ENCODE results near the gene BCL10.

The BCL10 gene

DNA sequence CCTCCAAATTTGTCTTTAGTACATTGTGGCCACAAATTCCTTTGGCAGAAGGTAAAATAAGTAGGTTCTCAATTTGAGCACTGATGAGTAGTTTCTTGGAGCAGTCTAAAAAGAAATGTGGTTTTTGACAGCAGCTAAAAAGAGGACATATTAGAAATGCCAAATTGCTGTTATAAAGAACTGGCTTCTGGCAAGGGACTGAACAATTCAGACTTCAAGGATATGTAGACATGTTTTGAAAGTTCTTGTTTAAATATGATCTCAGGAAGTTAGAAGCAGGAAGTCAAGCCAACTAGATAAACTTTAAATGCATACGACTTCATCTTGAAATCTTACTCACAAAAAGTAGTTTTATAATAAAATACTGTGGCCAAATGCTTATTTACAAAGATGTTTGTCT lies 35.8 kb downstream of the BCL10 start:
- H3K27me3 ChIP-seq (ENCODE audit: control insufficient read depth, insufficient read depth, low read length), result no peaks in the 10 kb centered on the region
- peak overlapping the region; percentile 21 for H3K27ac ChIP-seq (ENCODE audit: low read depth, low read length)
- H3K9me3 ChIP-seq (ENCODE audit: control insufficient read depth, insufficient read depth, low read length), result no peaks in the 10 kb centered on the region
- no peak overlapping the region for H3K9ac ChIP-seq (ENCODE audit: low read depth, low read length)
- H3K36me3 ChIP-seq (ENCODE audit: control insufficient read depth, insufficient read depth, low read length), result no peaks in the 10 kb centered on the region
- H3K4me1 ChIP-seq (ENCODE audit: control insufficient read depth, insufficient read depth, low read length), result peaks cover 20% of the 10 kb centered on the region
- H3K4me3 ChIP-seq (ENCODE audit: low read depth, low read length), result no peak overlapping the region

DNA sequence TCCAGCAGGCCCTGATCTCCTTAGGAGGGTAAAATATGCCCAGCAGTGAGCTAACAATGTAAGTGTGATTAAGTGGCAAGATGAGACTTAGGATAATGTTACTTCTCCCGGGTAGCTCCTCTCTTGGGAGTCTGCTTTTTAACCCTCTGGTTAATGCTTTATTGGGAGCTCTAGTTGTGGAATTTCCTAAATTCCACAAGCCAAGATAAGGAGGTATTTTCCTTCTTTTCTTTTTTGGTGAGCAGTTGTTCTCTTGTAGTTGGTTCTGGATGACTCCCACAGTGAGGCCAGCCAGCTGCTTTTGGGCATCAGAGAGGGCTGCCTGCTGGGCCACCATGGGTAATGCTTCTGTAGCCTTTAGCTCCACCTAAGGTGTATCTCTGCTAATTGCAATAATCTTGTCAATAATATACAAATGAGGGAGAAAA lies 36.2 kb downstream of the BCL10 start:
- Histone ChIP-seq H3K36me3 (ENCODE audit: control insufficient read depth, insufficient read depth, low read length) (no peaks in the 10 kb centered on the region), H3K4me3 (ENCODE audit: low read depth, low read length) (no peak overlapping the region), H3K27ac (ENCODE audit: low read depth, low read length) (peak overlapping the region; percentile 21), H3K27me3 (ENCODE audit: control insufficient read depth, insufficient read depth, low read length) (no peaks in the 10 kb centered on the region), H3K9me3 (ENCODE audit: control insufficient read depth, insufficient read depth, low read length) (no peaks in the 10 kb centered on the region), H3K4me1 (ENCODE audit: control insufficient read depth, insufficient read depth, low read length) (peaks cover 20% of the 10 kb centered on the region), H3K9ac (ENCODE audit: low read depth, low read length) (no peak overlapping the region)

DNA sequence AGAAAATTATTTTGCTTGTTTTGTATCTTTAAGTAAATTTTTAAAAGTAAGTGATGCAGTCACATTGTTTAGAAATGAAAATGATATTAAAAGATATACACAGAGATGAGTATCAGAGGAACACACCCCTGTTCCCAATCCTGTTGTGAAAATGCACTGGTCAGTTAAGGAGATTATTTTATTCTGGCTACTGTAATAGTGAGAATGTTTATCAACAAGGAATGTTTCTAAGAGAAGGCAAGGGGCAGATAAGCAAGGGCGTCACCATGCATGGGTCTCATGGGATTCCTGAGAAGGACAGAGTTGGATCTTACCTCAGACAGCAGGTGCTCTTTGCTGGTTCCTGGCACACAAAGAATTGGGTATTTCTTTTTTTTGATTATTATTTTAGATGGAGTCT lies 38.8 kb downstream of the BCL10 start:
- H3K4me1 ChIP-seq (ENCODE audit: control insufficient read depth, insufficient read depth, low read length), result 0 out of 2 replicates have a peak, but pooled peaks cover 4% of the 10 kb centered on the region
- H3K27me3 ChIP-seq (ENCODE audit: control insufficient read depth, insufficient read depth, low read length), result no peaks in the 10 kb centered on the region
- H3K9me3 ChIP-seq (ENCODE audit: control insufficient read depth, insufficient read depth, low read length), result no peaks in the 10 kb centered on the region
- H3K4me3 ChIP-seq (ENCODE audit: low read depth, low read length), result no peak overlapping the region
- H3K9ac ChIP-seq (ENCODE audit: low read depth, low read length), result no peak overlapping the region
- H3K27ac ChIP-seq (ENCODE audit: low read depth, low read length), result no peak overlapping the region
- H3K36me3 ChIP-seq (ENCODE audit: control insufficient read depth, insufficient read depth, low read length), result no peaks in the 10 kb centered on the region

DNA sequence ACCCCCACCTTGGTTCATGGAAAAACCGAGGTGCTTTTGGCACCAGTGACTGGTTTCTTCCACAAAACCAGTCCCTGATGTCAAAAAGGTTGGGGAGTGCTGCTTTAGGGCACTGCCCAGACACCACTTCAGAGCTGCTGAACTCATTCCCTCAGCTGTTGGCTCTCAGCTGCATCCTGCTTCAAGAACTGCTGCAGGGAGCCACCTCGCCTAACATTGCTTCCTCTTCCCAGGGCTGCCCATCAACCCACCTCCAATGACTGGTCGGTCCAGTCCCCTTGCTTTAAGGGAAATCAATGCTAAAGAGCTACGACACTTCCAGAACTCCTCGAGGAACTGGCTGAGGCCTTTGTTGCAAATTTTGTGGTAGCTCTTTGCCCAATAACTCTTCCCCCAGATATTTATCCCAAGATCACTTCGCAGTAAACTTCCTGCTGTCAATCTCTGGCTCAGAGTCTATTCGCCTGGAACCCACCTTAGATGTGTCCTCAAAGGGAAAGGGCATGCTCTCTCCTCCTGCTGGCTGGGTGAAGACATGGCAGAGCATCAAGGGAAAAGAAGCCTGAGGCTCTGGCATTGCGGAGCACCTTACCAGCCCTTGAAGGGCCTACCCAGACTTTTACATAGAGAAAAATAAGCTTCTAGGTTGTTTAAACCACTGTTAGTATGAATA lies 46.0 kb downstream of the BCL10 start:
- H3K4me3 ChIP-seq (ENCODE audit: low read depth, low read length), result no peak overlapping the region
- H3K4me1 ChIP-seq (ENCODE audit: control insufficient read depth, insufficient read depth, low read length), result peaks cover 10% of the 10 kb centered on the region
- no peaks in the 10 kb centered on the region for H3K9me3 ChIP-seq (ENCODE audit: control insufficient read depth, insufficient read depth, low read length)
- no peaks in the 10 kb centered on the region for H3K36me3 ChIP-seq (ENCODE audit: control insufficient read depth, insufficient read depth, low read length)
- H3K27me3 ChIP-seq (ENCODE audit: control insufficient read depth, insufficient read depth, low read length), result no peaks in the 10 kb centered on the region
- H3K27ac ChIP-seq (ENCODE audit: low read depth, low read length), result no peak overlapping the region
- H3K9ac ChIP-seq (ENCODE audit: low read depth, low read length), result no peak overlapping the region

DNA sequence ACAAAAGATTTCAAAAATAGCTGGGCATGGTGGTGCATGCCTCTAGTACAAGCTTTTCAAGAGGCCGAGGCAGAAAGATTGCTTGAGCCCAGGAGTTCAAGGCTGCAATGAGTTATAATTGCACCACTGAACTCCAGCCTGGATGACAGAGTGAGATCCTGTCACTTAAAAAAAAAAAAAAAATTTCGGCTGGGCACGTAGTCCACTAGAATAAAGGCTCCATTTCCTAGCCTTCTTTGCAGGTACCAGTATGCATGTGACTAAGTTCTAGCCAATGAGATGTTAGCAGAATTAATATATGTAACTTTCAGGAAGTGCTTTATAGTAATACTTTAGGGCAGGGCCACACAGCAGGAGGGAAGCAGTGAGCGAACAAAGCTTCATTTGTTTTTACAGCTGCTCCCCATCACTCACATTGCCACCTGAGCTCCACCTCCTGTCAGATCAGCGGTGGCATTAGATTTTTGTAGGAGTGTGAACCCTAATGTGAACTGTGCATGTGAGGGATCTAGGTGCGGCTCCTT lies 46.8 kb downstream of the BCL10 start:
- no peaks in the 10 kb centered on the region for H3K27me3 ChIP-seq (ENCODE audit: control insufficient read depth, insufficient read depth, low read length)
- peaks cover 17% of the 10 kb centered on the region for H3K4me1 ChIP-seq (ENCODE audit: control insufficient read depth, insufficient read depth, low read length)
- no peak overlapping the region for H3K27ac ChIP-seq (ENCODE audit: low read depth, low read length)
- no peak overlapping the region for H3K9ac ChIP-seq (ENCODE audit: low read depth, low read length)
- no peak overlapping the region for H3K4me3 ChIP-seq (ENCODE audit: low read depth, low read length)
- no peaks in the 10 kb centered on the region for H3K9me3 ChIP-seq (ENCODE audit: control insufficient read depth, insufficient read depth, low read length)
- H3K36me3 ChIP-seq (ENCODE audit: control insufficient read depth, insufficient read depth, low read length), result no peaks in the 10 kb centered on the region

DNA sequence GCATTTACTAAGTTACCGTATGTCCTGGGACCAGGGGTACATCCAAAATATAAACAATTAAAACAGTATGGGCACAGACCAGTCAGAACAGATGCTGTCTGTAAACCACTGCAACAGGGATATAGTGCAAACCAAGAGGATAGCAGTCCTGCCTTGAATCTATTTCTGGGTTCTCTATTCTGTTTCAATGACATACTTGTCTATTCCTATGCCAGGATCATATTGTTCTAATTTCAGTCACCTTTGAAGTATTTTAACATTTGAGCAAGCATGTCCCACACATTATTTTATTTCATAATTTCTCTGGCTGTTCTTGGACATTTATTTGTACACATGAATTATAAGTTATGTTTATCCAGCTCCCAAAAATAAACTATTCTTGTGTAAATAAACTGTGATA lies 47.5 kb downstream of the BCL10 start:
- Histone ChIP-seq H3K36me3 (ENCODE audit: control insufficient read depth, insufficient read depth, low read length) (no peaks in the 10 kb centered on the region), H3K27me3 (ENCODE audit: control insufficient read depth, insufficient read depth, low read length) (no peaks in the 10 kb centered on the region), H3K4me3 (ENCODE audit: low read depth, low read length) (no peak overlapping the region), H3K9ac (ENCODE audit: low read depth, low read length) (no peak overlapping the region), H3K9me3 (ENCODE audit: control insufficient read depth, insufficient read depth, low read length) (no peaks in the 10 kb centered on the region), H3K27ac (ENCODE audit: low read depth, low read length) (no peak overlapping the region), H3K4me1 (ENCODE audit: control insufficient read depth, insufficient read depth, low read length) (peaks cover 24% of the 10 kb centered on the region)

DNA sequence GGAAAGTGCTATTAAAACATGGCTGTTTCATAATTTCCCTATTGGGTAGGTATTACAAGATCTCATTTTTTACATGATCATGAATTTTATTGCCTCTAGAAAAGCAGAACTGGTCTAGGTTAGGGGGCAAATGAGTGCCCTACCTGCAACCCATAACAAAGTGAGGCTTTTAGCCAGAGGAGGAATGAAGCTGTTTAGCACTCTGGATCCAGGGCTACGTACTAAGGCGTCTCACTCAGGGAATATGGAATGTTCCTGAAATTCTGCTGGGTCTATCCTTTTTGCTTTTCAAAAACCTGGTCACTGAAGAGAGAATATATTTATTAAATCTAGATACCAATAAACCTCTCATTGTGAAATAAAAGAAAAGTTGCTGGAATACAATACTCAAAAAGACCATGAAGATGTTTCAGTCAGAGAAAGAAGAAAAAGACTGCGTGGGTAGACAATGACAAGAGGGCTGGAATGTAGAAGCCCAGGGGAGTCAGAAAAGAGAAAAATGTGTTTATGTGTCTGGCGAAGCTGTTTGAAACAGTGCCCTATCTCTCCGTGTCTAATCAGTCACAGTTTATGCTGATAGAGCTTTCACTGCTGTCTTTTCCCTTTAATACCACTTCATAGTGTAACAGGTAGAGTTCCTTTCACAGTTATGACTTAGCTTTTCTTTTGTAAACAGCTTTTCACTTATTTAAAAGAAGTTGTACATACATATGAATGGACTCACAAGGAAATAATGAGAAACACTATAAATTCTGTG lies 50.6 kb downstream of the BCL10 start:
- Histone ChIP-seq H3K4me1 (ENCODE audit: control insufficient read depth, insufficient read depth, low read length) (peaks cover 26% of the 10 kb centered on the region), H3K9ac (ENCODE audit: low read depth, low read length) (peak overlapping the region; percentile 5; the same call in 1 of the 2 replicates), H3K4me3 (ENCODE audit: low read depth, low read length) (peak overlapping the region; percentile 30; the same call in 1 of the 2 replicates)

DNA sequence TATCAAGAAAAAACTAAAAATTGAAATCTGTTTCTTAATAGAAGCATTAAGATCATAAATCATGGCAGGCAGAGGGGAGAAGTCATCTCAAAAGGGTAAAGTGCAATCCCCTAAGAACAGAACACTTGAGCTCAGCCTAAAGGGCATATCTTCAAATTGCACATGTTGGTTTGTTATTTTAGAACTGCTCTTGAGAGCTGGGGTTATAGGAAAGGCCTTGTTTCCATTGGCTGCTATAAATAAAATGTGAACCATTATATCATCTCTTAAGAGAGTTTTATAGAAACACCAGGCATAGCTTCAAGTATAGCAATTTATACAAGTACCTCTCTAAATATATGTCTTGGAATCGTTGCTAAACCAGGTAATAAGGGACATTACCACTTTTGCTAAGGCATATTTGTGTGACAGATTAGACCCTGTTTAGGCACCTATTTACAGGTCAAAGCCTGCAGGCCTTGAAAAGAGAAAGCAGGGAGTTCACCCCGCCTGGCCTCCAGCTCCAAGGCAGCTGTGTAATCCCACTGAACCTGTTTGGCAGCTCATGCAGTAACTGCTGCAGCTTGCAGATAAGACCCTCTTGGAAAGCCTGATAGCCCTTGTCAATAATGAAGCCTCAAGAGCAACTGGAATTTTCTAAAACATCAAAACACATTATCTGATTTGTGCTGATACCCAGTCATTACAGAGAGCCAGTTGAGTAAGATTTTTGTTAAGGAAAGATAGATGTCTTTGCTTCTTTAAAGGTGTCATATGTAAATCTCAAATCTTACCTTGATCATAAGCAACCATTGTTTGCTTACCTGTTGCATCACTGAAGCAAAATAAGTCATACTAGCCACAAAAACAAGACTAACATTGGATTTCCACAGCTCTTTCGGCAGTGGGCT lies 51.5 kb downstream of the BCL10 start:
- H3K36me3 ChIP-seq (ENCODE audit: control insufficient read depth, insufficient read depth, low read length), result no peaks in the 10 kb centered on the region
- peak overlapping the region; percentile 73 for H3K27ac ChIP-seq (ENCODE audit: low read depth, low read length)
- H3K4me3 ChIP-seq (ENCODE audit: low read depth, low read length), result peak overlapping the region; percentile 30
- no peaks in the 10 kb centered on the region for H3K9me3 ChIP-seq (ENCODE audit: control insufficient read depth, insufficient read depth, low read length)
- no peaks in the 10 kb centered on the region for H3K27me3 ChIP-seq (ENCODE audit: control insufficient read depth, insufficient read depth, low read length)
- peaks cover 32% of the 10 kb centered on the region for H3K4me1 ChIP-seq (ENCODE audit: control insufficient read depth, insufficient read depth, low read length)
- H3K9ac ChIP-seq (ENCODE audit: low read depth, low read length), result peak overlapping the region; percentile 5; the same call in 1 of the 2 replicates

More for the DNA sequence above, 50.6 kb downstream of the BCL10 start:
- no peaks in the 10 kb centered on the region for H3K36me3 ChIP-seq (ENCODE audit: control insufficient read depth, insufficient read depth, low read length)
- H3K9me3 ChIP-seq (ENCODE audit: control insufficient read depth, insufficient read depth, low read length), result no peaks in the 10 kb centered on the region
- H3K27ac ChIP-seq (ENCODE audit: low read depth, low read length), result peak overlapping the region; percentile 73
- H3K27me3 ChIP-seq (ENCODE audit: control insufficient read depth, insufficient read depth, low read length), result no peaks in the 10 kb centered on the region

DNA sequence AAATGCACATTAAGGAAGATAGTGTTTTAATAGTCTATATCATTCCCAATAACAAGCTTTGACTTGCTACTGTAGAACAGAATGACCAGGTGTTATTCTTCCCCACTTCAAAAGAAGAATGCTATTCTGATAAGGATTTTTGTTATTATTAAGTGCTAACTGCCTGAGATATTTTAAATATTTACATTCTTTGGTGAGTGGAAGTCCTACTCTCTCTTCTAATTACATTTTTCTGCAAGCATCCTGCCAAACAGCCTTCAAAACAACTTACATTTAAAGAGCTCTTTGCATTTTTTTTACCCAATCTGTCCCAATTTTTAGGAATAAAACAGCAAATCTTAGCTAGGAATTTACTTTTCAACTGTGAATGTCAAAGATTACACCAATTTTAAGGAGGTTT lies 52.1 kb downstream of the BCL10 start:
- Histone ChIP-seq H3K27ac (ENCODE audit: low read depth, low read length) (peak overlapping the region; percentile 73), H3K27me3 (ENCODE audit: control insufficient read depth, insufficient read depth, low read length) (no peaks in the 10 kb centered on the region), H3K4me1 (ENCODE audit: control insufficient read depth, insufficient read depth, low read length) (peaks cover 36% of the 10 kb centered on the region), H3K36me3 (ENCODE audit: control insufficient read depth, insufficient read depth, low read length) (no peaks in the 10 kb centered on the region), H3K9ac (ENCODE audit: low read depth, low read length) (no peak overlapping the region), H3K4me3 (ENCODE audit: low read depth, low read length) (no peak overlapping the region), H3K9me3 (ENCODE audit: control insufficient read depth, insufficient read depth, low read length) (no peaks in the 10 kb centered on the region)

DNA sequence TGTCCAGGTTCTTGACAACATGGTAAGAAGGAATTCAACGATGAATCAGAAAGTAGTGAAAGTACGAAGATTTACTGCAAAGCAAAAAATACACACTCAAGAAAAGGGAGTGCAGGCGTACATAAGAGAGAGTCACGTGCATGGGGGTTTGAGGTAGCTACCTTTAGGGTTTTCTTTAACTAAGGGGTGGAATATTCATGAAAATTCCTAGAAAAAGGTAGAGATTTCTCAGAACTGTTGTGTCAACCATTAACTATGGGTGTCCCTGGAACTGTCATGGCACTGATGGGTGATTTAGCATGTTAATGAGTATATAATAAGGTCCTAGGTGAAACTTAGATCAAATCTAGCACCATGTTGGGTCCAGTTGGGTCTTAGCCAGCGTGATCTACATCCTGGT lies 53.1 kb downstream of the BCL10 start:
- peaks cover 37% of the 10 kb centered on the region for H3K4me1 ChIP-seq (ENCODE audit: control insufficient read depth, insufficient read depth, low read length)
- H3K9ac ChIP-seq (ENCODE audit: low read depth, low read length), result no peak overlapping the region
- no peak overlapping the region for H3K27ac ChIP-seq (ENCODE audit: low read depth, low read length)
- no peaks in the 10 kb centered on the region for H3K36me3 ChIP-seq (ENCODE audit: control insufficient read depth, insufficient read depth, low read length)
- H3K4me3 ChIP-seq (ENCODE audit: low read depth, low read length), result no peak overlapping the region
- H3K27me3 ChIP-seq (ENCODE audit: control insufficient read depth, insufficient read depth, low read length), result no peaks in the 10 kb centered on the region
- H3K9me3 ChIP-seq (ENCODE audit: control insufficient read depth, insufficient read depth, low read length), result no peaks in the 10 kb centered on the region
